SH-SY5Y (cell line): ENCODE data around the gene KIAA2012.

Source experiments
- GATA2 ChIP-seq: IDR thresholded peaks from 2 replicates; pipeline ENCODE4 v1.6.1; 2011; ENCODE audit warnings: mild to moderate bottlenecking, low read depth, low read length
- GATA3 ChIP-seq: IDR thresholded peaks from 2 replicates; pipeline ENCODE4 v1.6.1; 2011; ENCODE audit warnings: low read depth, mild to moderate bottlenecking, low read length, moderate library complexity

DNA sequence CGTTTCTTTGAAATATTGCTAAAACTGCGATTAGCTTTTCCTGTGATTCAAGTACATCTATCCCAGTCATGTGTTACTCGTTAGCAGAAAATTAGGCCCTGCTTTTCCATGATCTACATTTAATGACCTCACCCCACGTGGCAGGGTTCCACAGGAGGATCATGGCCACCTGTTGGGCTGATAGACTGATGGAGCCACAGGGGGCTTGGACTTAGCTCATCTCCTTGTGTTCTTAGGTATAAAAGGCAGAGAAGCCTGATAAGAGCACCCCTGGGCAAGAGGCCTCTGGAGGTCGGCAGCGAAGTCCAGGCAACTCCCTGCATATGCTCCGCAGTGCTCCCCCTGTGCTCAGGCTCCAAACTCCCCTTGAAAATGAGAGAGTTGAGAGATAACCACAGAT, 26.5 kb upstream of the KIAA2012 start:
- TF ChIP-seq GATA2 (no peak), GATA3 (no peak)
